ENCODE results near the gene TP73.

TP73 gene

DNA sequence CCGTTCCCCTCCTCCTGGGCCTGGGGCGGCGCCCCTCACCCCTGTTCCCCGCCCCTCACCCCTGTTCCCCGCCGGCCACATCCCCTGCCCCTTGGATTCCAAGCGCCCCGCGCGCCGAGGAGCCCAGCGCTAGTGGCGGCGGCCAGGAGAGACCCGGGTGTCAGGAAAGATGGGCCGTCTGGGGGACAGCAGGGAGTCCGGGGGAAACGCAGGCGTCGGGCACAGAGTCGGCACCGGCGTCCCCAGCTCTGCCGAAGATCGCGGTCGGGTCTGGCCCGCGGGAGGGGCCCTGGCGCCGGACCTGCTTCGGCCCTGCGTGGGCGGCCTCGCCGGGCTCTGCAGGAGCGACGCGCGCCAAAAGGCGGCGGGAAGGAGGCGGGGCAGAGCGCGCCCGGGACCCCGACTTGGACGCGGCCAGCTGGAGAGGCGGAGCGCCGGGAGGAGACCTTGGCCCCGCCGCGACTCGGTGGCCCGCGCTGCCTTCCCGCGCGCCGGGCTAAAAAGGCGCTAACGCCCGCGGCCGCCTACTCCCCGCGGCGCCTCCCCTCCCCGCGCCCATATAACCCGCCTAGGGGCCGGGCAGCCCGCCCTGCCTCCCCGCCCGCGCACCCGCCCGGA, at the start of gene TP73:
TSS of gene TP73 (plus strand) at position 587 of the 618 bp plus-strand sequence. CDS start 29,850 bp downstream, outside the sequence.
- no peak for DNase-seq

DNA sequence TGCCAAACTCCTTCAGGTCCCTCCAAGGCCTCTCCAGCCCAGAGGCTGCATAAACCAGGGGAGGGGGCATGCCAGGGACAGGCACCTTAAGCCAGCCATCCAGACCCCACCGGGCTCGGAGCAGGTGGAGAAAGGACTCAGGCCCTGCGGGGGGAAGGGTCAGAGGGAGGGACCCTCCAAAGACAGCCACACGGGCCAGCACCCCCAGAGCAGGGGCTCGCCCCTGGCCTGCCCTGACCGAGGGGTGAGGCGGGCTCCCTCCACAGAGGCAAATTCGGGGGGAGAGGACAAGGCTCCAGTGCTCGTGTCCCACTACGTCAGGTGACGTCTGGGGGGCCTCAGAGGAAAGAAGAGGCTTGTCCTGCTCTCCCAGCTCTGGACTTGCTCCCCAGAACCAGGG, 49.2 kb upstream of the TP73 start:
- no peak for DNase-seq

DNA sequence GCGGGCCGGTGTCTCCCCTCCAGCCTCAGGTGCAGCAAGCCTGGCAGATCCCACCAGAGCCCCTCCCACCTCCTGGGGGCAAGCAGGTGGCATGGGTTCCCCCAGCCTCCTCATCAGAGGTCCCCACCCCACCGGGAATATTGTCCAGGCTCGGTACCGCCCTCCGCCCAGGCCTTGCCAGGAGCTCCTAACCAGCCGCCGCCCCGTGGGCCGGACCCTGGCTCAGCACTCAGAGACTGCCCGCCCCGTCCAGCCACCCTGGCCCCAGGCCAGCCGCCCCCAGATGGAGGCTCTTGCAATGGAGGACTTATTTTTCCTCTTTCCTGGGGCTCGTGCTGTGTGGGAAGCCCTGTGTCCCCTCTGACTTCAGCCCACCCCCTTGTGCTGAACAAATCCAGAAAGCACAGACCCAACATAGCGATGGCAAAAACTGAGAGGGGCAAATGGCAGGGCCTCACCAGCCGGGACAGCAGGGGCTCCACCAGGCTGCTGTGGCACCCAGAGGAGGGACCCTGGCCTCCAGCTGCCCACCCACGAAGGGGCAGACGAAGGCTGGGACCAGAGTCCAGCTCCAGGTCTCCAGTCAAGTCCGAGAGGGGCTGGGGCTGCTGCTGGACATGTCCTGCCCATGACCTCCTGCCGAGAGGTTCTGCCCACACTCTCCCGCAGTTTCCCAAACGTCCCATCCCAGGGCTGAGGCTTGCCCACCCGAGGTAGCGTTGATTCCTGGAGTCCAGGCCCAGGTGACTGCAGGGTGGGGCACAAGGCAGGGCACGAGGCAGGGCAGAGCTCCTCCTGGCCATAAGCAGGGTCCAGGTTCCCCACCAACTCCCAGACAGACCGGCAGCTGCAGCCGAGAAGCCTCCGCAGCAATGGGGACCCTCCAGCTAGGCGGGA, 48.5 kb upstream of the TP73 start:
- no peak for DNase-seq

DNA sequence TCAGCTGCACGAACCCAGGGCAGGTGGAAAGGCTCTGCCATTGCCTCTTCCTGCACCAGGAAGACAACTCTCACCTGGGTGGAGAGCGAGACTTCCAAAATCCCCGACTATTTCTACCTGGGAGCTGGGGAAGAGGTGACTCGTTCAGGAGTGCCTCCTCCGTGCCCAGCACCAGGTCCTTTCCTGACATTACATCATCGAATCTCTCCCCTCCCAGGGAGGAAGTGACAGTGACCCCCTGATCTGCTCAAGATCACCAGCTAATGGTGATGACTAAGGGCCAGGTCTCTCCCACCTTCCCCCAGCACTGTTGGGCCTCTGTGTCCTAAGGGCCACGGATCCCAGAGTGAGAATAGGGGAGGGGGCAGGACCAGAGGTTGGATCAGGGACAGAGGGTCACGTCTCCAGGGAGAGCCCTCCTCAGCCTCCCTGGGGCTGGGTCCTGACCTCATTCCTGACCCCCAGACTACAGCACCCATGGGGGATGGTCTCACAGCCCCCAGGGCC, 47.8 kb upstream of the TP73 start:
- DNase-seq, result no peak

DNA sequence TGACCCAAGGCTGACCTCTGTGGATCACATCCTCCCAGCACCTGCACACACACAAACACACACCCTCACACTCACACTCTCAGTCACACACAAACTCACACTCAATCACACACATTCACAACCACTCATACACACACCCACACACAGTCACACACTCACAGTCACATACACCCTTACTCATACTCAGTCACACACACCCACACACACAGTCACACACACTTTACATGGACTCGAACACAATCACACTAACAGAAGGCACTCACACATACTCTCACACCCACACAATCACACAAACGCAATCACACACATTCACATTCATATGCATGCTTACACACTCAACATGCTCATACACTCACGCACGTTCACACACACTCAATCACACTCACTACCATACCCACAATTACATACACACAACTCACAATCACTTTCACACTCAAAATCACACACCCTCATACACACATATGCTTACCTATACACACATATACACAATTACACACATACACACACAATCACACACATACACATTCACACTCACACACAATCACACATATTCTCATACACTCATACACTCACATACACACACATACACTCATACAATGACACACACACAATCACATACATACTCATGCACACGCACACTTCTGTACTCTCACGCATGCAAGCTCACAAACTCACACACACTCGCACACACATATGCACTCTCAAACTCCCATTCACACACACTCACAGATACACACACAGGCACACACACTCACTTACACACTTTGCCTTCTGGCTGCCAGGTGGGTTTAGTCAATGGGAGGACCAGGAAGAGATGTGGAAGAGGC, 47.1 kb upstream of the TP73 start:
- DNase-seq, result no peak

DNA sequence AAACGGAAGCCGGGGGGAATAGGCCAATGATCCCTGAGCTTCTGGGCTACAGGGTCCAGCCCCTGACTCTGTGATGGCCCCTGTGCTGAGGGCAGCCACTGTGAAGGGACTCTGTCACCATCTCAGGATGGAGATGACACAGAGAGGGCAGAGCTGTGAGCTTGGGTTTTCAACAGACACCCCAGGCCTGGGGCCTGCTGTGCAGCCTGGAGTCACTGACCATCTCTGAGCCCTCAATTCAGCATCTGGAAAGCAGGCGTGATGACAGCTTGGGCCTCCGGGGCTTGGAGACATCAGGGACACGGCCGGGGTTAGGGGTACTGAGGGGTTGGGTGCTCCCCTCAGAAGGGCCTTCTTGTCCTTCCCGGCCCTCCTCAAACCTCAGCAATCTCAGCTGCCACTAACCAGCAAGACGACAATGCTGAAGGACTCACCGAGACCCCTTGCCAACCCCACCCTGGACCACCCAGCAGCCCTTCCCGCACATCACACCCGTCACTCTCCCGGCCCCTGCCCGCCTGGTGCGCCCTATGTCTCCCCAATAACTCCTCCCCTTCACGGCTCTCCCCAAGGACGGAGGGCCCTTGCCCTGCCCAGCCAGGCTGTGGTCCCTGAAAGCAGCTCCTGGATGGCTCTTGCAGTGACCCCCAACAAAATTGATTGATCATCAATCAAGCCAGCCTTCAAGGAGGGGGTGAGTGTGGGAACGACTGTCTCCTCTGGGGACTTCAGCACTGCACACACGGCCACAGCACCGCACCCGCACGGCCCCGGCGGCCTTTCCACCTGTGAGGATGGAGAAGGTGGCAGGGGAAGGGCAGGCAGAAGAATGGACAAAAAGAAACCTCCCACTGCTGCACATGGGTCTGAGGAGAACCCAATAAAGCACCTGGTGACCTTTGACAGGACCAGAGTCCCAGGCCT, 45.3 kb upstream of the TP73 start:
- no peak for DNase-seq

DNA sequence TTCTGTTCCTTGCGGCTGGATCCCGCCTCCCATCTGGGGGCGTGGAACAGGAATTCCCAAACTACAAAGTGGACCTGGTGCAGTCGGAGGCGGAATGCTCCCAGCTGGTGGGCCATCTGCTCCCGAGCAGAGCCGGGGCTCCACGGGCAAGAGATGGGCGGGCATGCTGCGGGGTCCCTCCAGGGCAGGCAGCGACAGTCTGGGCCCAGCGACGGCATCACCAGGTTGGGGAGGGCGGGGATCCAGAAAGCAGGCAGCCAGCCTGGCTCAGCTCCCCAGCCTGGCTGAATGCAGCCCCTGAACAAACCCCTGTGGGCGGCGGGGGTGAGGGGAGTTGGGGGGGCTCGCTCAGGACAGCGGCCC, 44.6 kb upstream of the TP73 start:
- DNase-seq, result peak in 1 of 56 donors; percentile 20

DNA sequence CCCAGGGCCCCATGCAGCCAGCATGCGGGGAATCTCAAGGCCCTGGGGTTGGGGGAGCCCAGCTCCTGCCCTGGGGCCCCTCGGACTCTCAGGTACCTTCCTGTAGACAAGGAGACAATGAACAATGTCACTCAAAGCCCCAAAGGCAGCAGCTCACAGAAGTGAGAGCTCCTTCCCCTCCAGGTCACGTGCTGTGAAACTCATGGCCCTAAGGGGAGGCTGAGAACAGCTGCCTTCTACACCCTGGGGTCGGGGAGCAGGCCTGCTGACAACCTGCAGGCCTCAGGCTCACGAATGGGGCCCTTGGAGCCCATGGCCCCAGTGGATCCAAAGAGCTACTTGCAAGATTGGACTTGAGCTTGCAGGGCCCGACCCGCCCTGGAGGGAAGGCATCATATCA, 44.2 kb upstream of the TP73 start:
- DNase-seq, result no peak

DNA sequence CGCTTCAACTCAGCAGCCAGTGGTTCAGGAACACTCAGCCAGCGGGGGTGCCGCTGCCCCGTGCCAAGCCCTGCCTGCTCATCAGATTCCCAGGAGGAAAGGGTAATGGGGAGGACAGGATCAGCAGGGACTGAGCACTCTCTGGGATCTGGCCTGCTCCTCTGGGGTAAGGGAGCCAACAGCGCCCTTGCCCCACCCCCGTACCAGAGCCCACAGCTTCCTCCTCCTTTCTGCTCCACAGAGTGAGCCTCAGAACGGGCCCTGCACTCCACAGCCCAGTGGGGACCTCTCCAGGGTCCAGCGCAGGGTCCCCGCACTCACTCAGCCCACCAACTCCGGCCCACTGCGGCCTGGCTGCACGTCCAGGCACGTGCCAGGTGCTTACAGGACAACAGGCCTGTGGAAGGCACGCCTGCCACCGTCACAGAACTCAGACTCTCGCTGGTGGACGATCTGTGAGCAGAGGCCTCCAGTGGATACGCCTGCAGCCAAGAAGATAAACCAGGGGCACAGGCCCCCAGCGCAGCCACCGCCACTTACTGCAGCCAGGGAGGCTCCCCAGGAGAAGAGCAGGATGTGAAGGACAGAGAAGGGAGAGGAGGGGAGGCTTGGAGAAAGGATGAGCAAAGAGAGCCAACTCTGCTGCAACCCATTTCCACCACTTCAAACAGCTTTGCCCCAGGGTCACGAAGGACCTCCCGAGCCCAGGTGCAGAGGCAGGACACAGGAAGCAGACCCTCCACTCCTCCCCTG, 43.1 kb upstream of the TP73 start:
- no peak for DNase-seq

DNA sequence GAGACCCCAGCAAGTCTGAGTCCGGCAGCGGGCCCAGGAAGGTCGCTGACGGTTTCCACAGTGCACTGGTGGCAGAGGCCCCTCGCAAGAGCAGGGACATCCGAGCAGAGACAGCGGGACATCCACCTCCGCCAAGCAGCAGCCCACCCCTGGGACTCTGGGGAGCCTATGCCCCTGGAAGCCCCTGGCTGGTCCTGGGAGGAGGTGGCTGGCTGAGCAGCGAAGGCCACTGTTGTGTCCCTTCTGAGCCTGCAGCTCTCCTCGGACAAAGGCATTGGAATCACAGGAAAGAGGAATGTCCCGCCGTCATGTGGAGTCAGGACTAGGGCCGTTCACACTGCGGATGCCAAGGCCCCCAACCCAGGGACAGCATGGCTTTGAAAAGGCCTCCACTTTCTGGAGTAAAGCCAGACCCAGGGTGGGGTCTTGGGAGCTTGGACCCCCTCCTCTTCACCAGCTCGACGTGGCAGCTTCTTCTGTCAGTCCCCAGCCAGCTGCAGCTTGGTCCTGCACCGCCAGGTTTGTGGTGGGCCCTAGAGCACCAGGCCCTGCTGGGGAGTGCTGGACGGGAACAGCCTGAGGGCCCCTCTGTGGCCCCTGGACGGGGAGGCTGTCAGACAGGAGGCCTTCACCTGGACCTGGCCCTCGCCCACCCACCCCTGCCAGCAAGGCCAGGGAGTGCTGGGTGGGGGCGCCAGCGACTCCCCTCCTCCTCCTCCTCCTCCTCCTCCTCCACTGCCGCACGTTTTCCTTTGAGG, 42.4 kb upstream of the TP73 start:
- no peak for DNase-seq

DNA sequence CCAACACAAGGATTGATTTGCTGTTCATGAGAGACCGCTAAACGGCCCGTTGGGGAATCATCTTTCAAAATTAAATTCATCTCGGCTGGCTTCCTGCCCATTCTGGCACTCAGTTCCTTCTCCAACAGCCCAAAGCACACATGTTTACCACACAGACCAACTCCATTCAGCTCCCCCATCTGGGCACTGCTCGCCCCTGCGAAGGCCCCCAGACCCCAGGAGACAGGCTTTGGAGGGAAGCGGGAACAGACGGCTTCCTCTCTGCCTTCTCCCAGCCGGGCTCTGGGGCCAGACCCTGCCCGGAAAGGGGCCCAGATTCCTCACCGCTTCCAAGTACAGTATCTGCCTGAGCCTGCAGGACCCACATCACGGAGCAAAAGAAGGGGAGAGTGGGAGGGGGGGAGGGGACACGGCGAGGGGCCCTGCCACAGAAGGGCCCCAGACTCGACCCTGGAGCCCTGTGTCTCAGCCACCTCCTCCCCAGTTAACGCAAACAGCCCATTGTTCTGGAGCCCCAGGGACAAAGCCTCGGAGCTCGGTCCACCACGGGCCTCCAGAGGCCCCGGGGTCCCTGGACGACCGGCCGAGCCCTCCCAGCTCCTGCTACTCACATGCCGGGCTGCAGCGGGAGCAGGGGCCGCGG, 41.7 kb upstream of the TP73 start:
- no peak for DNase-seq

DNA sequence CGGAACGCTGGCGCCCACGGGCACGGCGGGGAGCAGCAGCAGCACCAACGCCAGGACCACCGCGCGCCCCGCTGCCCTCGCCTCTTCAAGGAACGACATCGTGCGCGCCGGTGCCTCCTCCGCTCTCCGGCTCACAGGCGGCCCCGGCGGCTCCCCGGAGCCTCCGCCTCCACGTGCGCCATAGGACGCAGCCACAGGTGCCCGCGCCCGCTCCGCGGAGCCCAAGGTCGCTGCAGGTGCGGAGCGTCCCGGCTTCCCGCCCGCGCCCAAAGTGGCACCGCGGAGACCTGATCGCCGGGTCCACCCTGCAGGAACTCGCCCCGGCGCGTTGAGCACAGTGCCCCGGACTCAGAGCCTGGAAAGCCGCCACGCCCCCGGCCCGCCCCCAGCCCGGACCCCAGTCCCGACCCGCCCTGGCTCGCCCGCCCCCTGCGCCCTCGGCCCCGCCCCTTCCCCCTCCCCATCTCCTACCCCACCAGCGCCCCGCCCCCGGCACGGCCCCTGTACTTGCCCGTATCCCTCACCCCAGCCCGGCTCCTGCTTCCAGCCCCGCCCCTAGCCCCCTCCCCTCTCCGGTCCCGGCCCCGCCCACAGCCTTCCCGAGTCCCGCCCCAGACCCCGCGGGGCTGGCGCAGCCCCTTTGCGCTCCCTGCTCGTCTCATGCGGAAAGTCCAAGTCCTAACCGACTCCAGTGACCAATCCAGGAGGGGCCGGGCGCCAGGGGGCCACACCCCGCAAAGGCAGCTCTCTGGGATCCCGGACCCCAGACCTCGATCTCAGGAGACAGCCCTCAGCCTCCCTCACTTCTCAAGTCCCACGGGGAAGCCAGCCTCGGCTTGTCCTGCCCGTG, 40.9 kb upstream of the TP73 start, which contains the start of gene MEGF6:
TSS of gene MEGF6 (minus strand) at position 339 of the 850 bp plus-strand sequence. CDS start at position 99, 240 bp downstream.
- peak in 10 of 56 donors; percentile 18 to 78 (median 30) for DNase-seq

DNA sequence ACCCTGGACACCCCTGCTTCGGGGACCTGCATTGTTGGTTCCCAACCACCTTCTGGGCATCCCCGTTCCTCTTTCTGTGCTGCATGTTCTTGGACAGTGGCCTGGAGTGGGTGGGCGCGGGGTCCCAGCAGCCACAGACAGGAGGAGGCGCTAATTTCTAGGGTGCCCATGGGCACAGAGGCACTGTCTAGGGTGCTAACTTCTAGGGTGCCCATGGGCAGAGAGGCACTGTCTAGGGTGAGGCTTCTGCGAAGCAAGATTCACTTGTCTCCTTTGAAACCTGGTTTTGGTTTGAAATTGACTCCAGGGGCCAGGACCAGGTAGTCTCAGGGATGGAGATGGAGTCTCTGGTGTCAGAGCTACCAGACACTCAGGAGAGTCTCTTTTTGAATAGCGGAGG, 40.2 kb upstream of the TP73 start:
- no peak for DNase-seq

DNA sequence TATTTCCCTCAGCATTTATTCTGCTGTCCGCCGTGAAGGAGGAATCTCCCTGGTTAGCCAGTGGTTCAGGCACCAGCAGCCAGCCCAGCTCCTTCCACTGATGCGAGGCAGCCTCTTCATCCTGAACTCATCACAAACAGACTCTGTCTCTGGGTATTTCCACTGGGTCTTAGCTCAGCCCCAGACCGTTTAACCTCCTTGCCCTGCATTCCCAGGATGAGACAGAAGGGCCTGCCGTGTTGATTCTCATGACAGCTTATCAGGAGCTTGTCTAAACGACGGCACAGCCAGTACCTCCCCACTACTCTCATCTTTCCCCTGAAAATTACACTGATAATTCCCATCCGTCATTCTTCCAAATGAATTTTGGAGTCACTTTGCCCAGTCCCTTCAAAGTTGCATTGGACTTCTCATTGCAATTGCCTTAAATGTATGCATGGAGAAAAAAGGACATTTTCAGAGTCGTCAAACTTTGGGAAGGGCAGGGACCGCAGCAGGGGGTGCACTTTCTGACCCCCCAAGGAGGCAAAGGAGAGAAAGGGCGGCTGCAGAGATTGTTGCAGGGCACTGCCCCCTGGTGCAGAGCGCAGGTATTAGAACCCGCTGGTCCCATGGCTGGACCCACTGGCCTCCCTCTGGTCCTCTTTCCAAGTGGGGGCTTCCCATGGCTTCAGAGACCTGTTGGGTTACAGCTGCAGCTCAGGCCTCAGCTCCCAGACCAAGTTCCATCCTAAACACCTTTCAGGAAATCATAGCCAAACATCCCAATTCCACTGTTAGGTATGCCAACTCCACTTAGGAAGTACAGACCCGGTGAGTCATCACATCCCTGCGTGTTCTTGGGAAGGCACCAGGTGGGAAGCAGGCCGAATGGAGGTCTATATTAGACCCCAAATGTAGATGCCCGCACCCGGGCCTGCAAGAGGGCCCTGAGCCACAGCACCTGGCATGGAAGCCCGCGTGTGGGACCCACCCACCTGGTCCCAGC, 37.3 kb upstream of the TP73 start:
- DNase-seq, result peak in 1 of 56 donors; percentile 25

DNA sequence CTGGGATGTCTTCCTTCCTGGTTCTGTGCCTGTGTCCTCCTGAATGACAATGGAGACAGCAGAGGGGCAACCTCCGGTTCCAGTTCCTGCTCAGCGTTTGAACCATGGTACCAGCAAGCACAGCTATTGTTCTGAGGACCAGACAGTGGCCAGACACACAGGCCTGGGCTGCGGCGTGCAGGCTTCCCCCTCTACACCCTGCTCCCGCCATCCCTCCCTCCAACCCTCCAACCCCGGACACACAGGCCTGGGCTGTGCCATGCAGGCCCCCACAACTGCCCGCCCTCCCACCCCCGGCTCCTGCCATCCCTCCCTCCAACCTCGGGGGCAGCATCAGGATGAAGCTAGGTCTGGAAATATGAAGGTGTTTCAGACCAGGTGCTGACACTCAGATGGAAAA, 35.5 kb upstream of the TP73 start:
- DNase-seq, result no peak

DNA sequence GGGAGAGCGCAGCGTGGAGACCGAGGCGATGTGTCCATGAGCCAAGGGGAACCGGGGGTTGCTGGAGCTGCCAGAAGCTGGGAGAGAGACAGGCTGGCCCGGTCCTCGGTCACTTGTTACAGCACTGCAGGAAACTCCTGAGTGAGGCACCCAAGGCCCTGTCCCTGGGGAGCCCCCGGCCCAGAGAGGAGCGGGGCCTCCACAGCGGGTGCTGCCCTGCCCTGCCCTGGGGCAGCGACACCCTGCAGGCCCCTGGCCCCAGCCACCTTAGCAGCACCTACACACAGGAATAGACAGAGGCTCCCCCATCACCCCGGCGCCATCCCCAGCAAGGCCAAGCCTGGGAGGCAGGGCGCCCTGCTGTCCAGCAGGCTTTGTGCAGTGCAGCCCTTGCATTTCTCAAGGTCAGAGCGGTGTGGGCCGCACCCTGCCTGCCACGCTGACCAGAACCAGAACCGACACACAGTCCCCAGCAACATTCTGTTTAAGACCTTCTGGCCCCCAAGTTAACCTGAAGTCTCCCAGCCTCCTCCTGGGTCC, 34.4 kb upstream of the TP73 start:
- no peak for DNase-seq

All from amygdala (tissue), 56 donors.